ENCODE measurements around the gene CBARP. TPM values are rescaled to one million over a fixed set of nuclear protein-coding genes. Genes with fewer than 3 reads are reported as not detected.
A peak's percentile ranks its signal among the peaks of the same experiment; 100 is the strongest.

The CBARP gene
- total and polyA plus RNA-seq, 9 of the 15 experiments (the other 6 are each of a cell fraction or from before 2014, with no cell fraction given), result 0.03 to 8.9 (median 1.2) TPM; not detected in 1

DNA sequence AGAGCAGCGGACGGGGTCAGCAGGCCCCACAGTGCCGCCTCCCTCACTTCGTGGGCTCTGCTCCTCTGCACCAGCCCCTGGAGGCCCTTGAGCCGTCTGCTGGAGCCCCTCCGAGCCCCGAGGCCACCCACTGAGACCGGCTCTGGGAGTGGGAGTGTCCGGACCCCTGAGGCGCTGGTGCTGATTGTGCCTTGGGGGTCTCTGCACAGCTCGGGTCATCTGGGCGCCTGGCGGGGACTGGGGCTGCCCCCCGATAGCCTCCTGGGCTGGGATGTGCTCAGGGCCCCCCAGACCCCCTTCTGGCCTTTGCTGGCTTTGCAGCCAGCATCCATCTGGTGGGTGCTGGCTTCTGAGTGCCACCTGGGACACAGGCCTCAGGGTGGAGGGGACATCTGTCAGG, 15.4 kb downstream of the CBARP start:
- FAIRE-seq (no peak), DNase-seq (ENCODE audit: extremely low read depth in 1 of 4, low spot score in 3 of 4) (no peak), ATAC-seq (no peak)
- BruUV-seq (replicated peaks), result no TSS peak
- ChIA-PET POLR2A (interaction anchor here (0.6 kb wide), 2 partner anchors 12 to 56 kb away, joined by 3 to 4 read pairs; no protein-coding TSS in a partner anchor), CTCF (ENCODE audit: low intra/inter-chr PET ratio) (interaction anchor here (0.8 to 1.6 kb wide), 2 partner anchors 26 to 109 kb away, joined by 3 to 6 read pairs; partner anchors contain the start of gene MIDN)
- H2AFZ ChIP-seq (ENCODE audit: low read depth, low read length), result no peak overlapping the region
- intact Hi-C loops (cut with micrococcal nuclease) (no loop called here), in situ Hi-C loops (cut with MboI) (no loop called here)
- H3K36me3 ChIP-seq (ENCODE audit: control insufficient read depth, insufficient read depth, low read length), result peaks cover 85% of the 10 kb centered on the region; the same call in 2 of the 3 replicates
- H3K4me1 ChIP-seq (replicated peaks in 1 of 2; ENCODE audit: control insufficient read depth in 2 of 2, insufficient read depth in 2 of 2, low read length in 2 of 2), result peaks cover 3 to 80% of the 10 kb centered on the region in 2 experiments; a peak in 4 of 5 replicates
- peaks cover 22% of the 10 kb centered on the region for H4K20me1 ChIP-seq (replicated peaks; ENCODE audit: control insufficient read depth, insufficient read depth, low read length)
- 0 out of 4 replicates have a peak overlapping the region, but pooled peaks of 1 of the 2 experiments have one; percentile 32 for H3K9ac ChIP-seq (ENCODE audit: insufficient read depth in 1 of 2, low read depth in 2 of 2, low read length in 2 of 2)
- H3K9me3 ChIP-seq (replicated peaks; ENCODE audit: control insufficient read depth, insufficient read depth, low read depth, low read length), result no peaks in the 10 kb centered on the region
- H3K4me2 ChIP-seq (ENCODE audit: insufficient read depth, low read length), result no peak overlapping the region
- H3K79me2 ChIP-seq (ENCODE audit: control insufficient read depth, insufficient read depth, low read length), result peaks cover 41% of the 10 kb centered on the region
- TF ChIP-seq POLR2G (IDR thresholded peaks at IDR 0.05; ENCODE audit: low read depth, low read length) (peak; percentile 10; the same call in 1 of the 2 replicates), CTCF (IDR thresholded peaks at IDR 0.05 in 2 of 3, conservative IDR thresholded peaks at IDR 0.05 in 1 of 3; ENCODE audit: insufficient read depth in 2 of 3, low read depth in 1 of 3, low read length in 3 of 3) (peak in 1 of 3 experiments; percentile 22; a peak in 1 of 6 replicates), ZNF668 (CRISPR knock-in tag; IDR thresholded peaks at IDR 0.05) (no peak), ZNF124 (CRISPR knock-in tag; IDR thresholded peaks at IDR 0.05) (no peak), ARID3B (CRISPR knock-in tag; IDR thresholded peaks at IDR 0.05; ENCODE audit: borderline replicate concordance) (no peak)
- H3K4me3 ChIP-seq, result no peak overlapping the region
- no peaks in the 10 kb centered on the region for H3K9me1 ChIP-seq (ENCODE audit: control insufficient read depth, insufficient read depth, low read length)
- 93% methylated on average over 3 of the region's 14 CpGs for WGBS (ENCODE audit: insufficient coverage, low coverage, missing lambda C conversion rate)
- no peak overlapping the region for H3K27ac ChIP-seq (ENCODE audit: extremely low read depth, low read depth, low read length)
- no peaks in the 10 kb centered on the region for H3K27me3 ChIP-seq (ENCODE audit: control insufficient read depth in 2 of 2, insufficient read depth in 2 of 2, low read length in 2 of 2)

Measured in K562 (cell line).